GM12875 (cell line): ENCODE results near the gene RFX2.

Source experiments
- H3K4me3 ChIP-seq: one replicate; pipeline ENCODE4 v1.5.1; 2011; ENCODE audit warnings: low read depth, low read length, control low read depth
- CTCF ChIP-seq: IDR thresholded peaks from 2 replicates; pipeline ENCODE4 v1.5.1; 2011; ENCODE audit warnings: low read depth, mild to moderate bottlenecking, control low read depth, inconsistent platforms, low read length, moderate library complexity, borderline replicate concordance; ENCODE audit not compliant: insufficient read depth

The RFX2 gene

GRCh38 chr19:5947435-5947834, 162.9 kb downstream of the RFX2 start:
- no peak for TF ChIP-seq CTCF
- H3K4me3 ChIP-seq = no peak overlapping the region

DNA sequence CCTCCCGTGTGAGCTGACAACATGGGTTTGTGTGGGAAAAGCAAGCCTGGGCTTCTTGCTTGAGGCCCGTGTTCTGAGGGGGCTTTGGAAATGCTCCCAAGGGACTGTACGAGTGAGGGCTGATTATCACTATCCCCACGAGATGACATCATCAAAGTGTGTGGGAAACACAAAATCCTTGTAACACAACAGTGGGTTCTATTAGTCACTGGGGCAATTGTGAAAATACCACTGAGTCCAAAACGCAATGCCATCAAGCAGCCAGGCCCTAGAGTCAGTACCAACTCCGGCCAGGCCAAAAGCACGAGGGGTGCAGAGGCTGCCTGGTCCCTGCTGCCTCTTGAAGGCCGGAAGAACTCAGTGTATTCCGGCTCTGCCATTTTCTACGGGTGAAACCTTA, 166.7 kb downstream of the RFX2 start:
- no peak for TF ChIP-seq CTCF
- H3K4me3 ChIP-seq = no peak overlapping the region
